Fibroblast of the conjunctiva (primary cell): ENCODE data around the gene UAP1L1.
"Not testable (repeated sequence)": the region's sequence is repeated elsewhere in the genome, so short reads cannot be mapped to it uniquely, and the experiment has no call there.

ENCODE experiments used
- DNase-seq: peaks from one replicate; pipeline ENCODE4 v3.0.0-alpha.2; 2010; ENCODE audit warnings: low read depth

UAP1L1 gene

DNA sequence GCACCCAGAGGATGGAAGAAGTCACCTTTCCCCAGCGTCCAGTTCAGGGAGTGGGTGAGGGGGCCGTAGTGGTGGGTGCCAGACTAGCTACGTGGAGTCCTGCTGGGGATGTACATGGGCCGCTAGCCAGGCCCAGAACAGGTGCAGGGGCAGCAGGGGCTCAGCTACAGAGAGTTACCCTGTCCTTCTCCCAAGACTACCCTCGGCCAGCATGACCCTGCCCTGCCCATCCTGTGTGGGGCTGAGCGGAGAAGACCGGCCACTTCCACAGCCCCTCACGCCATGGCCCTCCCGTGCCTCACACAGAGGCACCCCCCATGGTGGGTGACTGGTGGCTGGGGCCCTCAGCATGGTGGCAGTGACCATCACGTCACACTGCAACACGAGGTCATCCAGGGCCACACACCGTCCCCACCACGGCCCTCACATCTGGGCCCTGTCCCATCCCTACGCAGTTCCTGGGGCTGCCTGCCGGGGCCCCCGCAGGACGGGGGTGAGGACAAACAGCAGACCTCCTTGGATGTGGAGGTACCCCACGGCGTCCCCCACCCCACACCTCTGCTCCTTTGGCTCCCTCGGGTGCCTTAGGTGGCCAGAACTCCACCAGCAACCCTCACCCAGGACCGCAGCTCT is 38.2 kb downstream of the UAP1L1 start:
- DNase-seq, result no peak

DNA sequence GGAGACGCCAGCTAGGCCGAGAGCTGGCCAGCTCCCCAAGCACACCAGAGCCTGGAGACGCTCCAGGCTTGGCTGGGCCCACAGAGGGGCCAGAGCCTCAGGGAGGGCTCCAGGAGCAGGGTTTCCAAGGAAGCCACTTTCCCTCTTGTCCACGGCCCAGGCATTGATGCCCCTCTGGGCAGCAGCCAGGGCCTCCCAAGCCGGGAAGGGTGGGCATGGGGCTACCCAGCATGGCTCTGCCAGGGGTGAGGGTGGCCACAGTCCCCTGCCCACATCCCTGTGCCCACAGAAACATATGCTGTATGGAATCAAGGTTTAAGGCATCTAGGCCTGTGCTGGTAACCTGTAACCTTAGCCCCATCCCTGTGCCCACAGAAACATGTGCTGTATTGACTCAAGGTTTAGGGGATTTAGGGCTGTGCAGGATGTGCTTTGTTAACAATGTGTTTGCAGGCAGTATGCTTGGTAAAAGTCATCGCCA is 38.8 kb downstream of the UAP1L1 start:
- no peak for DNase-seq

DNA sequence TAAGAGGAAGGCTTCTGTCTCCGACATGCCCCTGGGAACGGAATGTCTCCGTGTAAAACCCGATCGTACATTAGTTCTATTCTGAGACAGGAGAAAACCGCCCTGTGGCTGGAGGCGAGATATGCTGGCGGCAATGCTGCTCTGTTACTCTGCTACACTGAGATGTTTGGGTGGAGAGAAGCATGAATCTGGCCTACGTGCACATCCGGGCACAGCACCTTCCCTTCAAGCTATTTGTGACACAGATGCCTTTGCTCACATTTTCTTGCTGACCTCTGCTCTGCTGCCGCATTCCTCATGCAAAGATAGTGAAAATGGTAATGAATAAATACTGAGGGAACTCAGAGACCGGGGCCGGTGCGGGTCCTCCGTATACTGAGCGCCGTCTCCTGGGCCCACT is 39.4 kb downstream of the UAP1L1 start:
- no peak for DNase-seq

DNA sequence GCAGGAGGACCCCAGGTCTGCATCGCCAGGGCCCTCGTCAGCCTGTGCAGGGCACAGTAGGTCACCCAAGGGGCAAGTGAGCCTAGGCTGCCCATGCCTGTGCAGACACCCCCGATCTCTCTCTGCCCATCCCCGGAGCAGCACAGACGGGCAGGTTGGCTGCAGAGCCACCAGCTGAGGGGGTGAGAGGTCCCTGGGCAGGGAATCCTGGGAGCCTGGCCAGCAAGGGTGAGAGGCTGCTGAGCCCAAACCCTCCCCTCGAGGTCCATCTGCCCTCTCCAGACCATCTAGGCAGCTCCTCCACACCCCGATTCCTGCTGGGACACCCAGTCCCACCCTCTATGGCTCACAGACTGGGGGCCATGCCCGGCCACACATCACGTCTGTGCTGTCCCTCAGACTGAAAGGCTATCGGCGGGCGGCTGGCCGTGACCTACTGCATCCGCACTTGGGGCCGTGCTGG is 40.0 kb downstream of the UAP1L1 start:
- DNase-seq, result no peak

DNA sequence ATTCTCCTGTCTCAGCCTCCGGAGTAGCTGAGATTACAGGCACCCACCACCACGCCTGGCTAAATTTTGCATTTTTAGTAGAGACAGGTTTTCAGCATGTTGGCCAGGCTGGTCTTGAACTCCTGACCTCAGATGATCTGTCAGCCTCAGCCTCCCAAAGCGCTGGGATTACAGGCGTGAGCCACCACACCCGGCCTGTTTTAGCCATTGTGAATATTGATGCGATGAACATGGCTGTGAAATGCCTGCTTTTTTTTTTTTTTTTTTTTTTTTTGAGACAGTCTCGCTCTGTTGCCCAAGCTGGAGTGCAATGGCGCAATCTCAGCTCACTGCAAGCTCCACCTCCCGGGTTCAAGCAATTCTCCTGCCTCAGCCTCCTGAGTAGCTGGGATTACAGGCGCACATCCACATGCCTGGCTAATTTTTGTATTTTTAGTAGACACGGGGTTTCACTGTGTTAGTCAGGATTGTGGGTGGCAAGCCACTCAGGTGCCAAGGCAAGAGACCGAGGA is 40.8 kb downstream of the UAP1L1 start:
- not testable (repeated sequence) for DNase-seq

DNA sequence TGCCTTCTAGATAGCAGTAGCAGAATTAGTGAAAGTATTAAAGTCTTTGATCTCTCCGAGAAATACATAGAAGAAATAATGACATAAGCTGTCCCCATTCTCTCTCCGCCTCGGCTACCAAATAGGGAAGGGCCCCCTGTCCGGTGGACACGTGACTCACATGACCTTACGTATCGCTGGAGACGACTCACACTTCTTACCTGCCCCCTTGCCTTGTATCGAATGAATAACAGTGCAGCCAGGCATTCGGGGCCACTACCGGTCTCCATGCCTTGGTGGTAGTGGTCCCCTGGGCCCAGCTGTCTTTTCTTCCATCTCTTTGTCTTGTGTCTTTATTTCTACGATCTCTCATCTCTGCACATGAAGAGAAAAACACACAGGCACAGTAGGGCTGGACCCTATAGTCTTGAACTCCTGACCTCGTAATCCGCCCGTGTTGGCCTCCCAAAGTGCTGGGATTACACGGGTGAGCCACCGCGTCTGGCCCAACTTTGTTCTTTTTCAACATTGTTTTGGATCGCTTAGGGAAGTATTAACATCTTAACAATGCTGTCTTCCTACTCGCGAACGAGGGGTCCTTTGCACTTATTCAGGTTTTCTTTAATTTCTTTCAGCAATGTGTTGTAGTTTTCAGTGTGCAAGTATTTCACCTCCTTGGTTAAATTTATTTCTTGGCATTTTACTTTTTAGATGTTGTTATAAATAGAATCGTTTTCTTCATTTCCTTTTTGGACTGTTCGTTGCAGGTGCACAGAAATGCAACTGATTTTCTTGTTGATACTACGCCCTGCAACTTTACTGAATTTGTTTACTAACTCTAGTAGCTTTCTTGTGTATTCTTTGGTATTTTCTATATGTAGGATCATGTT is 44.8 kb downstream of the UAP1L1 start:
- not testable (repeated sequence) for DNase-seq

DNA sequence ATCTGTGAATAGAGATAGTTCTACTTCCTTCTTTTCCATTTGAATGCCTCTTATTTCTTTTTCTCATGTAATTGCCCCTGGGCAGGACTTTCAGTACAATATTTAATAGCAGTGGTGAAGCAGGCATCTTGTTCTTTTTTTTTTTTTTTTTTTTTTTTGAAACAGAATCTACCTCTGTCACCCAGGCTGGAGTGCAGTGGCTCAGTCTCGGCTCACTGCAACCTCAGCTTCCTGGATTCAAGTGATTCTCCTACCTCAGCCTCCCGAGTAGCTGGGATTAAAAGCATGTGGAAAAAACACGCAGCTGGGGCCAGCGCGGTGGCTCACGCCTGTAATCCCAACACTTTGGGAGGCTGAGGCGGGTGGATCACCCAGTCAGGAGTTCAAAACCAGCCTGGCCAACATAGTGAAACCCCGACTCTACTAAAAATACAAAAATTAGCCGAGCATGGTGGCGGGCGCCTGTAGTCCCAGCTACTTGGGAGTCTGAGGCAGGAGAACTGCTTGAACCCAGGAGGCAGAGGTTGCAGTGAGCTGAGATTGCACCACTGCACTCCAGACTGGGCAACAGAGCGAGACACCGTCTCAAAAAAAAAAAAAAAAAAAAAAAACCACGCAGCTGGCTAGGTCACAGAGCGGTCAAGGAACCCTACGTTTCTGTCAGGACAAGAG is 45.6 kb downstream of the UAP1L1 start:
- not testable (repeated sequence) for DNase-seq

DNA sequence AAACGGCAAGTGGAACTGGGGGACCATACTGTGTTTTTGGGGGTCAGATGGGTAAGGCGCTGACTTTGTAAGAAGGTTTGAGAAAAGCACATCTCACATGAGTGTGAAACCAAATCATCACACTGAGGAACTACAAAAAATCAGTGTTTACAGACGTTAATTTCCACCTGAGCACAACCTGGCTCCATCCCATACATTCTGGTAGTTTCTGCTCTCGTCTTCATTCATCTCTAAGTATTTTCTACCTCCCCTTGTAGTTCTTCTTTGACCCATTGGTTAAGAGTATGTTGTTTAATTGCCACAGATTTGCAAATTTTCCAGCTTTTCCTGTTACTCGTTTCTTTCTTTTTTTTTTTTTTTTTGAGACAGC is 46.1 kb downstream of the UAP1L1 start:
- DNase-seq, result no peak

DNA sequence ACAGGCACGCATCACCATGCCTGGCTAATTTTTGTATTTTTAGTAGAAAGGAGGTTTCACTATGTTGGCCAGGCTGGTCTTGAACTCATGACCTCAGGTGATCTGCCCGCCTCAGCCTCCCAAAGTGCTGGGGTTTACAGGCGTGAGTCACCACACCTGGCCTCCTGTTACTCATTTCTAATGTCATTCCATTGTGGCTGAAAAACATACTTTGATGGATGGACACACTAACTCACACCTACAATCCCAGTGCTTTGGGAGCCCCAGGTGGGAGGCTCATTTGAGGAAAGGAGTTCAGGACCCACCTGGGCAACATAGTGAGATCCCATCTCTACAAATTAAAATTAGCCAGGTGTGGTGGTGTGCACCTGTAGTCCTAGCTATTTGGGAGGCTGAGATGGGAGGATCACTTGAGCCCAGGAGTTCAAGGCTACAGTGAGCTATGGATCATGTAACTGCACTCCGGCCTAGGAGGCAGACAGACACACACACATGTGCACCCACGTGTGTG is 46.7 kb downstream of the UAP1L1 start:
- DNase-seq, result not testable (repeated sequence)

DNA sequence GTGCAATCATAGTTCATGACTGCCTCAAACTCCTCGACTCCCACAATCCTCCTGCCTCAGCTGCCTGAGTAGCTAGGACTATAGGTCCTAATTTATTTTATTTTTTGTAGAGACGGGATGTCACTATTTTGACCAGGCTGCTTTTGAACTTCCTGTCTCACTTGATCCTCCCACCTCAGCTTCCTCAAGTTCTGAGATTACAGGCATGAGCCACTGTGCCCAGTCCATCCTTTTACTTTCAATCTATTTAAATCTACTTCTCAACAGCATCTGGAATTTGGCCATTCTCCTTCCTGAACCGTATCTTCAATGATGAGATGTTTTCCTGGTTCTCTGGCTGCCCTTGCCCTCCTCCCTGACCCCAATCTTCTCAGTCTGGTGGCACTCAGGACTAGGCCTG is 49.5 kb downstream of the UAP1L1 start:
- DNase-seq, result no peak

DNA sequence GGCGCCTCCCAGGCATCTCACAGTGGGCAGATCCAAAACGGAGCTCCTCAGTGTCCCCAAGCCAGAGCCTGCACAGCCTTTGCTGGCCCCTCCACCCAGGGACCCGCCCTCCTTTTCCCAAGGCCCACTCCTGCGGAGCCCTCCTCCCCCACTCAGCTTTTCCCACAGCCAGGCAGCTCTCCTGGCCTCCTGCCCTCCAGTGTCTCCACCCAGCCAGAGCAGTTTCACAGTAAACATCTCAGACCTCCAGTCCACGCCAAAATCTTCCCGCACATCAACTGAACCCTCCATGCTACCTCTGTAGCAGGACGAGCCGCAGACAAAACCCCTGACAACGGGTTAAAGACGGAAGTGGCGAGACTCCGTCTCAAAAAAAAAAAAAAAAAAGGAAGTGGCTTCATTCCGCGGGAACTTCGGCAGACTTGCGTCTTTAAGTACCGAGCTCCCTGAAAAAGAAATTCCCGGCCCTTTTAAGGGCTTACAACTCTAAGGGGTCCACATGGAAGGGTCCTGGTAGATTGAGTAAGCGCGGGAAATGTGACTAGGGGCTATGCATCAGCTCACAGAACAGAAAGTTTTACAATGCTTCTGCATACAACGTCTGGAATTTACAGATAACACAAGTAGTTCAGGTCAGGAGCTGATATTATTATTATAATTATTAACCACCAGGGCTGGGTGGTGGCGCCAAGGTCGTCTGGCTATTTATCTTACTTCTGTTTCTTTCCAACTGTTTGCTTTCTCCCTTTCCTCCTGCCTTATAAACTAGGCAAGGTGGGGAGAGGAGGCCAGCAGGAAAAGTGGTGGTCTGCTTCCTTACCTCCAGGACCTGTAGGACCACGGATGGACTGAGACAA is 50.2 kb downstream of the UAP1L1 start:
- DNase-seq, result no peak

DNA sequence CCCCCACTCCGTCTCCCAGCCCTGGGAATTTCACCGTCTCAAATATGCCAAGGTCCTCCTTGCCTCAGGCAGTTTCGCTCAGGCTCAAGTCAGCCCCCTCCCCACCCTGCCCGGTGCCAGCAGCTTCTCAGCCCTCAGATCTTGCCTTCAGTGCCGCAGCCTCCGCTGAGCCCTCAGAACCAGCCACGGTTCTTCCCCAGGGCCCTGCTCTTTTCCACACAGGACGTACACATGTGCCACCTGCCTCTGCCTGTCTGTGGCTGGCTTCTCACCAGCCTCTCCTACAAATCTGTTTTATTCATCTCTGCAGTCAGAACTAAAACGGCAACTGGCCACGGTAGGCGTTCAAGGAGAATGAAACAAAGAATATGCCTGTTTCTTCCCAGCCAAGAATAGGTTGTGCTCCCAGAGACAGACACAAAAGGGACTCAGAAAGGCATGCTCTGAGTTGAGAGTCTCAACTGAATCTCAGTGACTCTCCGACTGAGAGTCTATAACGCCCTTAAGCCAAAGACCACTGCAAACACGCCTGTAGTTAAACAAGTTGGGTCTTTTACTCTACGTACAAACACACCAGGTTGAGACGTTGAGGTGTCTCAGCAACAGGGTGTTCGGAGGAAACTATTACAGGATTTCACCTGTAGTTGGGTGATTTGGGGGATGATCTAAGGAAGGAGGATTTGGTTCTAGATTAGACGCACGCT is 51.0 kb downstream of the UAP1L1 start:
- DNase-seq, result no peak

DNA sequence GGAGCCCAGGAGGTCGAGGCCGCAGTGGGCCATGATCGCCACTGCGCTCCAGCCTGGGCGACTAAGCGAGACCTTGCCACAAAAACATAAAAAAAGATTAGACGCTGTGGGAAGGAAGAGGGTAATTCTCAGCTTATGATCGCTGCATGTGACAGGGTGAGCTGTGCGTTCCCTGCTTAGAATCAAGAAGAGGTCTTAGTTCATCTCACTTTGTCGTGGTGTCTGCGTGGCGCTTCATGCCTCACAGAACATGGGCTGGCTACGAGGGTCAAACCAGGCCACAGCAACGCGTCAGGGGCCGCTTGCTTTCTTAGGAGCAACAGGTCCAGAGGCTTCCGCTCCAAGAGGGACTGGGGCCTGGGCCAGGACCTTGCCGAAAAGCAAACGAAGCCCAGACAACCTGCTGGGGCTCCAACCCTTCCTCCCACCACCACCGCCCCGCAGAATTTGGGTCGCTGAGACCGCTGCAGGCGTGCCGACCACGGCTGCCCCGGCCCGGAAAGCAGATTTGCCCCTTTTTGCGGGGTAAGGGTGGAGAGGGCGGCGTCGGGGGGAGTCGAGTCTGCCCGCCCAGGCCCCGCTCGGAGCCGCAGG is 51.6 kb downstream of the UAP1L1 start:
- DNase-seq, result no peak

DNA sequence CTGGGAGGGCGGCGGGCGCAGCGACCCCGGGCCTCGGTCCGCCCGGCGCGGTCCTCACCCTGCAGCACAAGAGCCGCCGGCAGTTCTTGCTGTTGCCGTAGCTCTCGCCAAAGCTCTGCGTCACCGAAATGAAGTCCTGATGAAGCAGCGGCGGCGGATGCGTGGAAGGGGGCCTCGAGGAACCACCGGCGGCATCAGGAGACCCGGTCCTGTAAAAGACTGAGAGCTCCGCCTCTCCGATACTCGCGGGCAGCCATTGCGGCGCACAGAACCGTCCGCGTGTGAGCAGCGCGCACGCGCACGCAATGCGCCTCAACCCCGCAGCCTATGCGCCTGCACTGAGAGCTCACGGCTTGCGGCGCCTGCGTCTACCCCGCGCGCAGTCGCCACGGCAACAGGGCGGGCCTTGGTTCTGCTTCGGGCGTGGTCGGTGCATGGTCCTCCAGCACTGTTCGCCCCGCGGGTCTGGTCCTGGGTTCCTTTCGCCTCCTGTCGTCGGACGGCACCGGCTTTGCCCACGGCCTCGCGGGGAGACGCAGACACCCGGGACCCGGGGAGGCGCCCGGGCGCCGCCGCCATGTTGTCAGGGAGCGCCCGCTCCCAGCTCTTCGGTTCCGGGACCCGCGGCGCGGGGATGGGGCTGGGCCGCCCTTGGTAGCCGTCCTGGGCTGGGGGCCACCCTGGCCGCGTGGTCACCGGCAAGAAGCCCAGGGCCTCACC is 52.3 kb downstream of the UAP1L1 start:
- peak; percentile 83 for DNase-seq

DNA sequence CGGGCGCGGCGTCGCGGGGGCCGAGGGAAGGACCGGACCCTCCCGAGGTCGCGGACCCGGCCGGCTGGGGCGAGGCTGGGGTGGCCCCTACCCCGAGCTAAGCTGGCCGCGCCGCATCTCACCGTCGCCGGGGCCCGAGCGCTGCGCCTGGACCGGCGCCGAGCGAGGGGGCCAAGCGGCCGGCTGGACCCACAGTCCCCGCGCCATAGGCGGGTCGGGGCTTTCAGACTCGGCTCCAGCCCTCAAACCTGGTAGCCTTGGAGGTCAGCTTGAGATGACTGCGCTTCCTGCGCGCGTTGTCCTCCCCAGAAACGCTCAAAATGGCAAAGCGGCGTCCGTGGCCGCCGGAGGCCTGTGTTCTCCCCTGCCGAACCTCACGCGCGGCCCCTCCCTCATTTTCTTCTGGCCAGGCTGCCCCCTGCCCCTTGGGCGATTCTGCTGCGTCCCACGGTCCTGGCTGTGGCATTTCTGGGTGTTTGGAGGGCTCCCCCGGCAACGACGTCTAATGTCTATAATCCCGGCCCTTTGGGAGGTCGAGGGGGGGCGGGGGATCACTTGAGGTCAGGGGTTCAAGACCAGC is 52.9 kb downstream of the UAP1L1 start:
- DNase-seq, result no peak
